Suprapubic skin (tissue), 4 donors: ENCODE measurements around the gene EMP2.

Source experiments
- EP300 ChIP-seq: sonication (generic); formaldehyde crosslinking; IDR thresholded peaks from one replicate; pipeline ENCODE4 v1.6.1; 2017; ENCODE audit warnings: antibody characterized with exemption
- POLR2A ChIP-seq, 2 donors: fragments of 450-650 bp; IDR thresholded peaks; one replicate each; pipeline ENCODE4 v1.6.1; 2017; ENCODE audit warnings: antibody characterized with exemption in 2 of 2, mild to moderate bottlenecking in 2 of 2, moderate library complexity in 2 of 2
- POLR2AphosphoS5 ChIP-seq, 3 donors: sonication (generic); formaldehyde crosslinking; IDR thresholded peaks; one replicate each; pipeline ENCODE4 v1.6.1; 2017; ENCODE audit warnings: antibody characterized with exemption in 3 of 3
- TF ChIP-seq, protein P1 (sequence below), 2 donors: fragments of 200-600 bp in 1 of 2; fragments of 450-650 bp in 1 of 2; sonication (generic) in 1 of 2; IDR thresholded peaks; one replicate each; pipeline ENCODE4 v1.5.1; 2016 to 2019; ENCODE audit warnings: antibody characterized with exemption in 2 of 2, mild to moderate bottlenecking in 1 of 2, moderate library complexity in 1 of 2

DNA sequence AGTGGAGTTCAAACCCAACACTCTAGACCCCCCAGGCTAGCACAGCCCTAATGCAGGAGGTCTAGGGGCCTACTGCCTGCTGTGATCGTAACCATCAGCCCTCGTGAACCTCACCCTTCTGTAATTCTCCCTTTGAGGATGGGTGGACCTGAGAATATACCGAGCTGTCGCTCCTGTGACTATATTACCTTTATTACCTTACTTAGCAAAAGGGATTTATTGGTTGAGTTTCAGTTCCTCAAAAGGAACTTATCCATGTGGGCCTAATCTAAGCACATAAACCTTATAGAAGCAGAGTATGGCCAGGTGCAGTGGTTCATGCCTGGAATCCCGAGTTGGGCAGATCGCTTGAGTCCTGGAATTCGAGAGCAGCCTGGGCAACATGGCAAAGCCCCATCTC, 19.2 kb upstream of the EMP2 start:
- TF ChIP-seq, protein P1, sequence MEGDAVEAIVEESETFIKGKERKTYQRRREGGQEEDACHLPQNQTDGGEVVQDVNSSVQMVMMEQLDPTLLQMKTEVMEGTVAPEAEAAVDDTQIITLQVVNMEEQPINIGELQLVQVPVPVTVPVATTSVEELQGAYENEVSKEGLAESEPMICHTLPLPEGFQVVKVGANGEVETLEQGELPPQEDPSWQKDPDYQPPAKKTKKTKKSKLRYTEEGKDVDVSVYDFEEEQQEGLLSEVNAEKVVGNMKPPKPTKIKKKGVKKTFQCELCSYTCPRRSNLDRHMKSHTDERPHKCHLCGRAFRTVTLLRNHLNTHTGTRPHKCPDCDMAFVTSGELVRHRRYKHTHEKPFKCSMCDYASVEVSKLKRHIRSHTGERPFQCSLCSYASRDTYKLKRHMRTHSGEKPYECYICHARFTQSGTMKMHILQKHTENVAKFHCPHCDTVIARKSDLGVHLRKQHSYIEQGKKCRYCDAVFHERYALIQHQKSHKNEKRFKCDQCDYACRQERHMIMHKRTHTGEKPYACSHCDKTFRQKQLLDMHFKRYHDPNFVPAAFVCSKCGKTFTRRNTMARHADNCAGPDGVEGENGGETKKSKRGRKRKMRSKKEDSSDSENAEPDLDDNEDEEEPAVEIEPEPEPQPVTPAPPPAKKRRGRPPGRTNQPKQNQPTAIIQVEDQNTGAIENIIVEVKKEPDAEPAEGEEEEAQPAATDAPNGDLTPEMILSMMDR (IDR thresholded peaks at IDR 0.05), result no peak
- TF ChIP-seq EP300, result no peak
- no peak for TF ChIP-seq POLR2AphosphoS5 (IDR thresholded peaks at IDR 0.05)
- TF ChIP-seq POLR2A (IDR thresholded peaks at IDR 0.05), result no peak
